Epithelial cell of esophagus (primary cell): Measurements from ENCODE around the gene SCFD2.

Experiments
- DNase-seq: peaks from one replicate; pipeline ENCODE4 v3.0.0; 2010; ENCODE audit warnings: low read depth
- H3K4me3 ChIP-seq: 2 replicates; pipeline ENCODE4 v1.5.1; 2011; ENCODE audit warnings: mild to moderate bottlenecking, low read length, control low read depth
- TF ChIP-seq, protein P1 (sequence below): IDR thresholded peaks from 2 replicates; pipeline ENCODE4 v1.5.1; 2011; ENCODE audit warnings: low read depth, mild to moderate bottlenecking, low read length, control low read depth, inconsistent platforms; ENCODE audit not compliant: insufficient read depth; ENCODE audit errors: missing control alignments

The SCFD2 gene

DNA sequence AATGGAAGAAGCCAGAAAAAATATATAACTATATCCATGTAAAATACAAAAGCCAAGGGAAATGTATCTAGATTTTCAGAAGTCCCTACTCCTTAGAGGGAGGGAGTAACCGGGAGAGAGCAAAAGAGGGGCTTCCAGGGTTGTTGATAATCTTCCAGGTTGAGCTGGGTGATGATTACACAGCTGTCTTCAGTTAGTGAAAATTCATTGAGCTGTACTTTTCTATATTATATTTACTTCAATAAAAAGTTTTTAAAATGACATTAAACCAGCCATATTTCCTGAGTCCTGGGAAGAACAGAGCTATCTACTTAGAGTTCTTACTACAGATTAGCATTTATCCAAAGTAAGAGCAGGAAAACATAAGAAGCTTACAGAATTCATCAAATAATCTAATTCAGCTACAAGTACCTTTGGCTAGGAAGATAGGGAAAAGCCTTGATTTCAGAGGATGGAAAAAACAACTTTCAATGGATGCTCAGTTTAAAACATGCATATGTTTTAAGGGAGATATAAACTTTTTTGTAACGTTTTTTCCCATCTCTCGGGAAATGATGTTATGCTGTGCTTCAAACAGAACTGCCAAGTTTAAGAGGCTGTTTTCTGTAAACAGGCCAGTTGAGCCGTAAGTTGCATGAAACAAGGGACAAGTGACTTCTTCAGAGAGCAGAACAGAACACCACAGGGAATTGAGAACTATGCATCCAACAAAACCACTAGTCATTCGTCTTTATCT lies 204.6 kb downstream of the SCFD2 start:
- TF ChIP-seq, protein P1, sequence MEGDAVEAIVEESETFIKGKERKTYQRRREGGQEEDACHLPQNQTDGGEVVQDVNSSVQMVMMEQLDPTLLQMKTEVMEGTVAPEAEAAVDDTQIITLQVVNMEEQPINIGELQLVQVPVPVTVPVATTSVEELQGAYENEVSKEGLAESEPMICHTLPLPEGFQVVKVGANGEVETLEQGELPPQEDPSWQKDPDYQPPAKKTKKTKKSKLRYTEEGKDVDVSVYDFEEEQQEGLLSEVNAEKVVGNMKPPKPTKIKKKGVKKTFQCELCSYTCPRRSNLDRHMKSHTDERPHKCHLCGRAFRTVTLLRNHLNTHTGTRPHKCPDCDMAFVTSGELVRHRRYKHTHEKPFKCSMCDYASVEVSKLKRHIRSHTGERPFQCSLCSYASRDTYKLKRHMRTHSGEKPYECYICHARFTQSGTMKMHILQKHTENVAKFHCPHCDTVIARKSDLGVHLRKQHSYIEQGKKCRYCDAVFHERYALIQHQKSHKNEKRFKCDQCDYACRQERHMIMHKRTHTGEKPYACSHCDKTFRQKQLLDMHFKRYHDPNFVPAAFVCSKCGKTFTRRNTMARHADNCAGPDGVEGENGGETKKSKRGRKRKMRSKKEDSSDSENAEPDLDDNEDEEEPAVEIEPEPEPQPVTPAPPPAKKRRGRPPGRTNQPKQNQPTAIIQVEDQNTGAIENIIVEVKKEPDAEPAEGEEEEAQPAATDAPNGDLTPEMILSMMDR = no peak
- no peak for DNase-seq
- H3K4me3 ChIP-seq = no peak overlapping the region

DNA sequence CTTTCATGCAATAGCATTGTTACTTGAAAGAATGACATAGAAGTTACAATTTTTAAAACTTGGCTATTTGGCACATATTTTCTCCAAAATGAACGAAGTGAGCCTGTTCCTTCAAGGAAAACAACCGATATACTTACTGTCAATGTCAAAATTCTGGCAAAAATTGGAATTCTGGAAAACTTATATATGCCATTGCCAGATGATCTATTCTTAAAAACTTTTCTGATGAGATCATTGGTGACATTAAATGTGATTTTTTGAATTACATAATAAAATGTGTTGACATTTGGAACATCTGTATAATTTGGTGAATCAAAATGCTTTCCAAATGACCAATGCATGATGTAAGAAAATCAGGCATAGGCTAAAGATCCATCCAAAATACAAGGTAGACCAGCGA lies 209.0 kb downstream of the SCFD2 start:
- TF ChIP-seq, protein P1 = no peak
- H3K4me3 ChIP-seq = no peak overlapping the region
- DNase-seq = no peak

DNA sequence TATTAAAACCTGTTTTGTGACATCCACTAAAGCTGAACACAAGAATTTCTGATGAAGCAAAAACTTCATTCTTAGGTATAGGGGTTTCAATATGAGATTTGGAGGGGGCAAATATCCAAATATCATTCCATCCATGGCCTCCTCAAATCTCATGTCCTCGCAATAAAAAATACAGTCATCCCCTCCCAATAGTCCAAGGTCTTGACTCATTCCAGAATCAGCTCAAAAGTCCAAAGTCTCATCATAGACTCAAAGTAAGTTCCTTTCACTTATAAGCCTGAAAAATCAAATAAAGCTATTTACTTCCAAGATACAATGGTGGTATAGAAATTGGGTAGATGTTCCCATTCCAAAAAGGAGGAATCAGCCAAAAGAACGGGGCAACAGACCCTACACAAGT lies 213.4 kb downstream of the SCFD2 start:
- no peak for DNase-seq
- no peak overlapping the region for H3K4me3 ChIP-seq
- TF ChIP-seq, protein P1 = no peak

DNA sequence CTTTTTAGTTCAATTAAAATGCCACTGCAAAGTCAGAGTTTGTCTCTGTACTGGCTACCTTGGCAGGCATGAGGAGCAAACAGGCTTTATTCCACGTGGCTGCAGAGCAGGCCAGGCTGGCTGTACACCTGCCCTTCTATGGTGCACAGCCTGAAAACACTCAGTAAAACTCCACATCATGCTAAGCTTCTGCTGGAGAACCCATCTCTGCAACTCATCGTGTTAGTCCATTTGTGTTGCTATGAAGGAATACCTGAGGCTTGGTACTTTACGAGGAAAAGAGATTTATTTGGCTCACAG lies 214.4 kb downstream of the SCFD2 start:
- DNase-seq = no peak
- H3K4me3 ChIP-seq = no peak overlapping the region
- TF ChIP-seq, protein P1 = no peak

DNA sequence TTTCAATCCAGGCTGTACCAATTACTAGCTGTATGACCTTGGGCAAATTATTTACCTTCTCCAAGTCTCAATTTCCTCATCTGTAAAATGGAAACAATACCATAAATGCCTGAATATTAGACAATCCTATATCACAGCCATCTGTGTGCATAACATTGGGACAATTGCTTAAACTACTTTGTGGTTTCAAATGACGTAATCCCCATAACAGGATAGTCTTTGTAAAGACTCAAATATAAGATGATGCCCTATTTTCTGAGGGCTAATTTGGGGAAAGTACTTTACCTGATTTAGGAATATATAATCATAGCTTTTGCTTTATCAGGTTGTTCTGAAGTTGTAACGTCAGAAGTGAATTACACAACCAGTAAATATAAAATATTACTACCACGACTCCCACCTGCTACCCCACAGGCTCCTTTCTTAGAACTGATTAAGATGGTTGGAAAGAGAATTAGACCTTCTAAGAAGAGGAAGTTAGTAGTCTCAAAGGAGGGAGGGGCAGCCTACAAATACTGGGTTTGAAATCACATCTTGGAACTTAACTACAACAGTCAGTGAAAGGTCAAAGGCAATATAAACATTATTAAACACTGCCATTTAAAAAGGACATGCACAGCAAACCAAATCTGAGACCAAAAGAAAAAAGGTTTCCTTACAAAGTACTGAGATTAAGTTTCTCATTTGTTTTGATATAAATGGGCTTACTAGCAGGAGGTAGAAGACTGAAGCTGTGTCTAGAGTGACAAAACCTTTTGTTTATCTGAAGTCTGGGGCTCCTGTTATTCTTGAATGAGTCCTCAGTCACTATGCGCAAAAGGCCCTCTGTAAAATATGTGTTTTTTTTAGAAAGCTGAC lies 215.0 kb downstream of the SCFD2 start:
- no peak for DNase-seq
- H3K4me3 ChIP-seq = no peak overlapping the region
- TF ChIP-seq, protein P1 = no peak

DNA sequence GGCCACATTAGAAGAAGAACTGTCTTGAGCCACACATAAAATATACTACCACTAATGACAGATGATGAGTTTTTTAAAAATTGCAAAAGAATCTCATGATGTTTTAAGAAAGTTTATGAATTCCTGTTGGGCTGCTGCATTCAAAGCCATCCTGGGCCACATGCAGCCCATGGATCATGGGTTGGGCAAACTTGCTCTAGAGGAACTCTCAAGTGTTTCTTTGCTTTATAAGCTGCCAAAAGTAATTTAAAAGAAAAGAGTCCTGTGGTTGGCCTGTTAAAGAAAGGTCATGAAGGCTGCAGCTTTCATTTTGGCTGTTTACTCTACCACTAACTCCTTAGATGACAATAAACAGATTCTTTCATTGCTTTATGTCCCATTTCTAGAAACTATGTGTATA lies 218.2 kb downstream of the SCFD2 start:
- no peak for DNase-seq
- TF ChIP-seq, protein P1 = no peak
- no peak overlapping the region for H3K4me3 ChIP-seq
